ENCODE data around the gene ZBTB26.

Gene ZBTB26

DNA sequence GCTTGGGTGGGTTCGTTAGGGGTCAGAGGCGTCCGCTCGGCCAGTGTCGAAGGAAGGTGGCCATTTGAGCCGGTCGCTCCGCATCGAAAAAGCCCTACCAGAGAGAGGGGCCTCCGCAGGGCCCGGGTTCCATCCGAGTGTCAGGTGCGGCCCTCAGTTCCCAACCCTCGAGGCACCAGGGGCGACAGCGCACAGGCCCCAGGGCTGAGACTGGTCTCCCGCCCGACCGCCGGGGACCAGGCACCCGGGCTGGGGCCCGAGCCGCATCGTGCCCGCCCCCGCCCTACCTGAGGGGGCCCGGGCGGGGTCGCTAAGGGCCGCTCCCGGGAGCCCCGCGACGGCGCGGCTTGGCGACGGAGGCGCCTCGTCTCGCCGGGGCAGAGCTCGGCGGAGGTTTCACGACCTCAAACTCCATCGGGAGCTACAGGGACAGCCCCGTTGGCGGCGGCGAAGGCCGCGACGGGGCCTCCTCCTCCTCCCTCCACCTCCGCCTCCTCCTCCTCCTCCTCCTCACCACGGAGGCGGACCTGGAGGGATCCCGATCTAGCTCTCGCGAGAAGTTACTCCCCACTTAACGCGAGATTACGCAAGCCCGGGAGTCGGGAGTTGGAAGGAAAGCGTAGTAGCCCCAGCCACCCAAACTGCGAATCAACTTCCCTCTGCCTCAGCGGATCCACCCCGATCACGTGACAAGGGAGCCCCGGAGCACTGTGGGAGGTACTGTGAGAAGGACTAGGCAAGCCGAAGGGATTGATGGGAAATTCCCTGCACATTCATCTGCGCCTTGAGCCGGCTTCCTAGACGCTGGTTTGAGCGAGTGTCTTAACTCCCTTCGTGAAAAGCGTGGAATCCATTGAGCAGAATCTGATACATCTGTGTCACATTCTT lies 26.2 kb downstream of the ZBTB26 start, which contains the start of gene RC3H2:
Gene RC3H2, minus strand, starts transcription at position 537 of the 888 bp plus-strand sequence. CDS start 7,850 bp downstream, outside the sequence.
- Histone ChIP-seq H3K36me3 (ENCODE audit: insufficient read depth, low read length) (no peaks in the 10 kb centered on the region; the same call in 1 of the 2 replicates), H3K27ac (ENCODE audit: low read length) (peak within 1 kb of the TSS; percentile 81), H3K4me2 (ENCODE audit: insufficient read depth, low read length) (peak within 1 kb of the TSS; percentile 79), H3K4me3 (ENCODE audit: low read depth in 1 of 2, low read length in 2 of 2) (peak within 1 kb of the TSS; percentile 62 to 71), H3K9ac (ENCODE audit: low read depth, low read length) (peak within 1 kb of the TSS; percentile 73), H3K79me2 (ENCODE audit: insufficient read depth, low read length) (peaks cover 58% of the 10 kb centered on the region), H2AFZ (ENCODE audit: low read depth, low read length) (peak within 1 kb of the TSS; percentile 96), H3K4me1 (ENCODE audit: insufficient read depth, low read length) (peaks cover 45% of the 10 kb centered on the region), H3K9me3 (ENCODE audit: insufficient read depth, low read length, severe bottlenecking) (no peaks in the 10 kb centered on the region), H3K27me3 (ENCODE audit: insufficient read depth, low read length, poor library complexity) (no peaks in the 10 kb centered on the region), H4K20me1 (ENCODE audit: insufficient read depth, low read length) (no peaks in the 10 kb centered on the region; the same call in 1 of the 2 replicates)
- DNase-seq = peak; percentile 98
- peak; percentile 85 for ATAC-seq (ENCODE audit: insufficient read depth, low read depth)
- no peak for TF ChIP-seq EZH2 (IDR thresholded peaks at IDR 0.05; ENCODE audit: borderline replicate concordance, low read depth, low read length, severe bottlenecking)
- TF ChIP-seq, protein P1, sequence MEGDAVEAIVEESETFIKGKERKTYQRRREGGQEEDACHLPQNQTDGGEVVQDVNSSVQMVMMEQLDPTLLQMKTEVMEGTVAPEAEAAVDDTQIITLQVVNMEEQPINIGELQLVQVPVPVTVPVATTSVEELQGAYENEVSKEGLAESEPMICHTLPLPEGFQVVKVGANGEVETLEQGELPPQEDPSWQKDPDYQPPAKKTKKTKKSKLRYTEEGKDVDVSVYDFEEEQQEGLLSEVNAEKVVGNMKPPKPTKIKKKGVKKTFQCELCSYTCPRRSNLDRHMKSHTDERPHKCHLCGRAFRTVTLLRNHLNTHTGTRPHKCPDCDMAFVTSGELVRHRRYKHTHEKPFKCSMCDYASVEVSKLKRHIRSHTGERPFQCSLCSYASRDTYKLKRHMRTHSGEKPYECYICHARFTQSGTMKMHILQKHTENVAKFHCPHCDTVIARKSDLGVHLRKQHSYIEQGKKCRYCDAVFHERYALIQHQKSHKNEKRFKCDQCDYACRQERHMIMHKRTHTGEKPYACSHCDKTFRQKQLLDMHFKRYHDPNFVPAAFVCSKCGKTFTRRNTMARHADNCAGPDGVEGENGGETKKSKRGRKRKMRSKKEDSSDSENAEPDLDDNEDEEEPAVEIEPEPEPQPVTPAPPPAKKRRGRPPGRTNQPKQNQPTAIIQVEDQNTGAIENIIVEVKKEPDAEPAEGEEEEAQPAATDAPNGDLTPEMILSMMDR (IDR thresholded peaks at IDR 0.05; ENCODE audit: borderline replicate concordance, extremely low read depth, low read length, poor library complexity, severe bottlenecking) = peak; percentile 3

DNA sequence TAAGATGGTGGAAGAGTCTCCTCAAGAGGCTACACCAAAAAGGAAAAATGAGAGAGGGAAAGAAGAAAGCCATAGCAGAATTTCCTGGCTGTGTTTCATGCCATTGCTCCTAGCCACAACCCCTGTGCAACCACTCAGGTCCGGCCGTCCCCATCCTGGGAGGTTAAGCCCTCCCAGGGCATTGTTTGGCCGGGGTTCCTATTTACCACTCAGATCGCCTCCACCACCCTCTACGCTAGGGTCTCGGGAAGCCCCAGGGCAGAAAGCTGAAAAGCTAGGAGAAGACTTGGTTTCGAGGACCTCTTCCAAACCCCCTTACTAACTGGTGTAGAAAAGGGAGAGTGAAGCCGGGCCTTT lies 26.9 kb downstream of the ZBTB26 start:
- Histone ChIP-seq H4K20me1 (ENCODE audit: insufficient read depth, low read length) (no peaks in the 10 kb centered on the region), H3K27me3 (ENCODE audit: insufficient read depth, low read length, poor library complexity) (no peaks in the 10 kb centered on the region), H3K4me1 (ENCODE audit: insufficient read depth, low read length) (peaks cover 50% of the 10 kb centered on the region), H3K27ac (ENCODE audit: low read length) (peak overlapping the region; percentile 81), H3K36me3 (ENCODE audit: insufficient read depth, low read length) (no peaks in the 10 kb centered on the region; the same call in 1 of the 2 replicates), H2AFZ (ENCODE audit: low read depth, low read length) (peak overlapping the region; percentile 70), H3K9me3 (ENCODE audit: insufficient read depth, low read length, severe bottlenecking) (no peaks in the 10 kb centered on the region), H3K9ac (ENCODE audit: low read depth, low read length) (peak overlapping the region; percentile 73), H3K79me2 (ENCODE audit: insufficient read depth, low read length) (peaks cover 61% of the 10 kb centered on the region), H3K4me2 (ENCODE audit: insufficient read depth, low read length) (peak overlapping the region; percentile 79), H3K4me3 (ENCODE audit: low read depth in 1 of 2, low read length in 2 of 2) (peak overlapping the region; percentile 62 to 71)
- TF ChIP-seq, protein P1 (IDR thresholded peaks at IDR 0.05; ENCODE audit: borderline replicate concordance, extremely low read depth, low read length, poor library complexity, severe bottlenecking) = no peak
- TF ChIP-seq EZH2 (IDR thresholded peaks at IDR 0.05; ENCODE audit: borderline replicate concordance, low read depth, low read length, severe bottlenecking) = no peak
- ATAC-seq (ENCODE audit: insufficient read depth, low read depth) = peak; percentile 17; the same call in 1 of the 3 replicates
- peak; percentile 34 for DNase-seq

DNA sequence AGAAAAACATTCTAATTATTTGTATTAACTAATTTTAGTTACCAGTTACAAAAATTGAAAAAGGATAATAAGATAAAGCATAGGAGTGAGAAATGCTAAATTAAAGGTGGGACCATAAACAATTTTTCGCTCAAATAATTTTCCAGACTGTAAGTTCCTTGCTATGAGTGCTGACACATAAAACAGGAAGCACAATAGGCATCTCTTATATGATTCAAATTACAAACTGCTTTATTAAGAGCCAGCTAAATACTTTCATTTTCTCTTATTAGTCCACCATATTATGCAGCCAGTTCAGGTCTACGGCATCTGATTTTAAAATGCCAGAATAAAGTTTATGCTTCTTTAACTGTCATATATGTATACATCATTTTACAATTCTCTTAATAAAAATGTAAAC lies 30.5 kb downstream of the ZBTB26 start:
- peak overlapping the region; percentile 14; the same call in 1 of the 2 replicates for H3K27ac ChIP-seq (ENCODE audit: low read length)
- H3K4me2 ChIP-seq (ENCODE audit: insufficient read depth, low read length) = peak overlapping the region; percentile 40; the same call in 1 of the 2 replicates
- H4K20me1 ChIP-seq (ENCODE audit: insufficient read depth, low read length) = no peaks in the 10 kb centered on the region

More for the DNA sequence above, 30.5 kb downstream of the ZBTB26 start:
- Histone ChIP-seq H3K9ac (ENCODE audit: low read depth, low read length) (no peak overlapping the region), H3K4me3 (ENCODE audit: low read depth in 1 of 2, low read length in 2 of 2) (no peak overlapping the region; a peak in 1 of 4 replicates), H3K27me3 (ENCODE audit: insufficient read depth, low read length, poor library complexity) (no peaks in the 10 kb centered on the region), H3K36me3 (ENCODE audit: insufficient read depth, low read length) (peaks cover 15% of the 10 kb centered on the region), H3K4me1 (ENCODE audit: insufficient read depth, low read length) (peaks cover 46% of the 10 kb centered on the region), H3K79me2 (ENCODE audit: insufficient read depth, low read length) (peaks cover 89% of the 10 kb centered on the region), H3K9me3 (ENCODE audit: insufficient read depth, low read length, severe bottlenecking) (no peaks in the 10 kb centered on the region), H2AFZ (ENCODE audit: low read depth, low read length) (no peak overlapping the region)
- DNase-seq = no peak
- TF ChIP-seq, protein P1 (IDR thresholded peaks at IDR 0.05; ENCODE audit: borderline replicate concordance, extremely low read depth, low read length, poor library complexity, severe bottlenecking) = no peak
- no peak for TF ChIP-seq EZH2 (IDR thresholded peaks at IDR 0.05; ENCODE audit: borderline replicate concordance, low read depth, low read length, severe bottlenecking)
- ATAC-seq (ENCODE audit: insufficient read depth, low read depth) = no peak
